NCI-H2107 treated with DMSO at 0.1 percent for 48 hours (cell line): ENCODE data around the gene GLS.

ENCODE experiments used
- DNase-seq: peaks from one replicate; lab custom pipeline; 2025; ENCODE audit not compliant: unreplicated experiment; lab: John Stamatoyannopoulos, UW

The GLS gene

GRCh38 chr2:191012346-191012745 is 131.7 kb downstream of the GLS start:
- no peak for DNase-seq

- no peak for DNase-seq
These were observed 132.4 kb downstream of the GLS start for GRCh38 chr2:191012845-191013681.

- DNase-seq: peak; percentile 15
These were observed 133.0 kb downstream of the GLS start for GRCh38 chr2:191013682-191013931.

GRCh38 chr2:191013932-191014652 is 133.5 kb downstream of the GLS start, which contains the start of gene STAT1:
TSS of gene STAT1 (minus strand) at chr2:191014171. CDS start at chr2:191010003, 4,168 bp downstream.
- DNase-seq: peak; percentile 57

- DNase-seq: peak; percentile 23
These were observed 134.0 kb downstream of the GLS start for GRCh38 chr2:191014653-191015020.
